Neural cell (in vitro differentiated cells): Measurements from ENCODE around the gene CFAP43. TPM values are rescaled to one million over a fixed set of nuclear protein-coding genes. Genes with fewer than 3 reads are reported as not detected.
"Not testable (repeated sequence)": the region's sequence is repeated elsewhere in the genome, so short reads cannot be mapped to it uniquely, and the experiment has no call there.

Experiments
- H2AFZ ChIP-seq: fragments of 200-600, 300-800 bp; sonication (generic), shearing (Covaris generic); 2 replicates; pipeline ENCODE4 v1.6.0; 2014; ENCODE audit warnings: low read depth, mild to moderate bottlenecking, antibody characterized with exemption, low read length, moderate library complexity
- H3F3A ChIP-seq: fragments of 200-600 bp; shearing (Covaris generic); 2 replicates; pipeline ENCODE4 v1.6.1; 2016; ENCODE audit warnings: mild to moderate bottlenecking, moderate library complexity, mixed read lengths, antibody characterized with exemption, low read length; ENCODE audit not compliant: insufficient read depth, poor library complexity, severe bottlenecking
- H3K27ac ChIP-seq: fragments of 200-600, 300-800 bp; sonication (generic), shearing (Covaris generic); 2 replicates; pipeline ENCODE4 v1.5.1; 2014; ENCODE audit warnings: mild to moderate bottlenecking, low read length, moderate library complexity
- H3K27me3 ChIP-seq: fragments of 300-800, 200-600 bp; sonication (generic), shearing (Covaris generic); 2 replicates; pipeline ENCODE4 v1.6.0; 2014; ENCODE audit warnings: mild to moderate bottlenecking, low read depth, low read length, moderate library complexity; ENCODE audit not compliant: insufficient read depth
- H3K36me3 ChIP-seq: fragments of 300-800, 200-600 bp; sonication (generic), shearing (Covaris generic); 2 replicates; pipeline ENCODE4 v1.5.1; 2014; ENCODE audit warnings: mild to moderate bottlenecking, antibody characterized with exemption, low read length, moderate library complexity; ENCODE audit not compliant: insufficient read depth
- H3K4me2 ChIP-seq: fragments of 300-800, 200-600 bp; sonication (generic), shearing (Covaris generic); 2 replicates; pipeline ENCODE4 v1.6.0; 2014; ENCODE audit warnings: mild to moderate bottlenecking, low read length
- H3K4me3 ChIP-seq: fragments of 300-800, 200-600 bp; sonication (generic), shearing (Covaris generic); 2 replicates; pipeline ENCODE4 v1.5.1; 2014; ENCODE audit warnings: mild to moderate bottlenecking, low read length, moderate library complexity
- H3K79me2 ChIP-seq: fragments of 200-600 bp; shearing (Covaris generic); replicated peaks from 2 replicates; pipeline ENCODE4 v1.6.0; 2014; ENCODE audit warnings: mild to moderate bottlenecking, low read length, moderate library complexity; ENCODE audit not compliant: insufficient read depth
- H3K9ac ChIP-seq: fragments of 300-800, 200-600 bp; sonication (generic), shearing (Covaris generic); 2 replicates; pipeline ENCODE4 v1.6.1; 2016; ENCODE audit warnings: mild to moderate bottlenecking, low read length, mixed read lengths
- H3K9me2 ChIP-seq: fragments of 200-600 bp; shearing (Covaris generic); 2 replicates; pipeline ENCODE4 v1.6.1; 2016; ENCODE audit warnings: mild to moderate bottlenecking, low read length, mixed read lengths; ENCODE audit not compliant: insufficient read depth
- H3K9me3 ChIP-seq: fragments of 200-600, 300-800 bp; sonication (generic), shearing (Covaris generic); 2 replicates; pipeline ENCODE4 v1.6.1; 2016; ENCODE audit warnings: mild to moderate bottlenecking, mixed run types, low read length, moderate library complexity, mixed read lengths
- H4K20me1 ChIP-seq: fragments of 200-600 bp; shearing (Covaris generic); 2 replicates; pipeline ENCODE4 v1.6.1; 2016; ENCODE audit warnings: mild to moderate bottlenecking, mixed run types; ENCODE audit not compliant: insufficient read depth
- CTCF ChIP-seq: fragments of 450-650 bp; IDR thresholded peaks from 2 replicates; pipeline ENCODE4 v1.5.1; 2014; ENCODE audit warnings: antibody characterized with exemption, mild to moderate bottlenecking, moderate library complexity; ENCODE audit not compliant: poor library complexity, severe bottlenecking
- EP300 ChIP-seq: fragments of 450-650 bp; conservative IDR thresholded peaks from 2 replicates; pipeline ENCODE4 v1.6.1; 2014; ENCODE audit warnings: antibody characterized with exemption, mild to moderate bottlenecking, moderate library complexity; ENCODE audit not compliant: poor library complexity, severe bottlenecking
- EZH2 ChIP-seq: fragments of 200-600, 300-800 bp; shearing (Covaris generic), sonication (generic); IDR thresholded peaks from 2 replicates; pipeline ENCODE4 v1.6.1; 2014; ENCODE audit warnings: antibody characterized with exemption, low read length, borderline replicate concordance, mild to moderate bottlenecking; ENCODE audit not compliant: insufficient read depth, poor library complexity, severe bottlenecking
- MXI1 ChIP-seq: fragments of 450-650 bp; conservative IDR thresholded peaks from 2 replicates; pipeline ENCODE4 v1.6.1; 2014; ENCODE audit warnings: antibody characterized with exemption, mild to moderate bottlenecking; ENCODE audit not compliant: poor library complexity, severe bottlenecking
- POLR2AphosphoS5 ChIP-seq: IDR thresholded peaks from 2 replicates; pipeline ENCODE4 v1.6.1; 2012
- RAD21 ChIP-seq: fragments of 450-650 bp; conservative IDR thresholded peaks from 2 replicates; pipeline ENCODE4 v1.6.1; 2014; ENCODE audit warnings: antibody characterized with exemption, mild to moderate bottlenecking, moderate library complexity
- REST ChIP-seq: IDR thresholded peaks from 2 replicates; pipeline ENCODE4 v1.6.1; 2012; ENCODE audit warnings: borderline replicate concordance
- SMC3 ChIP-seq: fragments of 450-650 bp; conservative IDR thresholded peaks from 2 replicates; pipeline ENCODE4 v1.6.1; 2014; ENCODE audit warnings: antibody characterized with exemption, mild to moderate bottlenecking, moderate library complexity; ENCODE audit not compliant: poor library complexity
- TAF1 ChIP-seq: IDR thresholded peaks from 2 replicates; pipeline ENCODE4 v1.6.1; 2012; ENCODE audit warnings: low read depth
- polyA plus RNA-seq: library from polyadenylated mRNA; depleted of rRNA; stranded (reverse); fragments of >200 nt; gene quantifications from 2 replicates; pipeline ENCODE4 v1.2.3, GENCODE V29; 2014

The CFAP43 gene
- polyA plus RNA-seq, 1 donor from 2014 or later, result 5.0 TPM

GRCh38 chr10:104243512-104243911 lies 11.3 kb upstream of the CFAP43 start:
- H3K27ac ChIP-seq, result no peak overlapping the region
- H3K79me2 ChIP-seq, result no peaks in the 10 kb centered on the region
- H3K9ac ChIP-seq, result no peak overlapping the region
- no peaks in the 10 kb centered on the region for H3K27me3 ChIP-seq
- no peaks in the 10 kb centered on the region for H3K36me3 ChIP-seq
- no peak overlapping the region for H2AFZ ChIP-seq
- TF ChIP-seq POLR2AphosphoS5, result no peak
- TF ChIP-seq REST, result no peak
- no peak for TF ChIP-seq EZH2
- TF ChIP-seq SMC3, result no peak
- TF ChIP-seq EP300, result no peak
- no peak for TF ChIP-seq CTCF
- TF ChIP-seq MXI1, result no peak
- no peak for TF ChIP-seq RAD21
- no peak for TF ChIP-seq TAF1
- no peaks in the 10 kb centered on the region for H3F3A ChIP-seq
- no peaks in the 10 kb centered on the region for H3K9me3 ChIP-seq
- no peaks in the 10 kb centered on the region for H3K9me2 ChIP-seq
- no peaks in the 10 kb centered on the region for H4K20me1 ChIP-seq
- no peak overlapping the region for H3K4me3 ChIP-seq
- H3K4me2 ChIP-seq, result no peak overlapping the region

- H3K9ac ChIP-seq, H3K9me3 ChIP-seq, H3K27ac ChIP-seq, H4K20me1 ChIP-seq, H3K9me2 ChIP-seq, H3K36me3 ChIP-seq, H3K4me3 ChIP-seq, H3K27me3 ChIP-seq, H3K4me2 ChIP-seq, H3K79me2 ChIP-seq, H3F3A ChIP-seq, H2AFZ ChIP-seq: not testable (repeated sequence)
Observed at GRCh38 chr10:104243009-104243408, 10.8 kb upstream of the CFAP43 start.

GRCh38 chr10:104242545-104242944 lies 10.4 kb upstream of the CFAP43 start:
- no peaks in the 10 kb centered on the region for H3K9me2 ChIP-seq
- H3K9me3 ChIP-seq, result no peaks in the 10 kb centered on the region
- TF ChIP-seq POLR2AphosphoS5 (no peak), TAF1 (no peak), MXI1 (no peak), REST (no peak)
- H4K20me1 ChIP-seq, result no peaks in the 10 kb centered on the region
- no peaks in the 10 kb centered on the region for H3K36me3 ChIP-seq
- no peaks in the 10 kb centered on the region for H3F3A ChIP-seq
- no peak overlapping the region for H3K27ac ChIP-seq
- no peak overlapping the region for H3K4me3 ChIP-seq
- no peak overlapping the region for H3K9ac ChIP-seq
- H3K79me2 ChIP-seq, result no peaks in the 10 kb centered on the region
- no peaks in the 10 kb centered on the region for H3K27me3 ChIP-seq
- no peak overlapping the region for H2AFZ ChIP-seq
- no peak overlapping the region for H3K4me2 ChIP-seq
